ENCODE data around the gene CYP4F11.
"Not testable (repeated sequence)": the region's sequence is repeated elsewhere in the genome, so short reads cannot be mapped to it uniquely, and the experiment has no call there.

CYP4F11 gene

DNA sequence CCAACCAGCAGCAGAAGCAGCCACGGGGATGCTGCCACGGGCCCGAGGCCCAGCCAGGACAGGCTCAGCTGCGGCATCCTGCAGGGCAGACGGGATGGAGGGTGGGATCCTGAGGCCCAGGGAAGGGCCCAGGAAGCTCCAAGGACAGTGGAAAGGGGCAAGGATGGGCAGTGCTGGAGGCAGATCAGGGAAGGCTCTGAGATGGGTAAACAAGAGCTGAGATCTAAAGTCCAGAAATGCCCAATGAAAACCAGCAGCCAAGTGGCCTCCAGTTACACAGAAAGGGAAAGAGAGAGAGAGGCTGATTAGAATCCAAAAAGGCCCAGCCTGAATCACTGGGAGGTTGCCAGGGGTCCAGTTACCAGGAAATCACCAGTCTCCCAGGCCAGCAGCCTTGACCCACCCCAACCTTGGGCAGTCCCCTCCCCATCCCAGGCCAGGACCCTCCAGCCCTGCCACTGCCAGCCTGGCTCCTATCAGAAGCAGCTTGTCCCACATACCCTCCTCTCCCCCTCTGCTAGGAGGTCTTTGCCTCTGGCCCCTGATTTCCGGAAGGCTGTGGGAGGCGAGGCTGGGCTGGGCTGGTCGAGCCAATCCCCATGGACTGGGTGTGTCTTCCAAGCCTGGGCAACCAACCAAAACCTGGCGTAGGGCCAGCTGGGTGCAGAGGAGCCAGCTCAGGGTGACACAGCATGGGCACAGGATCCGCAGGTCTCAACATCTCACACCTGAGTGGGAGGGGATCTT lies at the start of gene CYP4F11:
TSS of gene CYP4F11 (minus strand) at position 198 of the 747 bp plus-strand sequence. CDS start at position 77, 121 bp downstream.
- DNase-seq (ENCODE audit: low read depth in 2 of 2), result no peak

- DNase-seq (ENCODE audit: low read depth in 2 of 2), result no peak
Measured at GRCh38 chr19:15979293-15979692, 45.0 kb upstream of the CYP4F11 start.

DNA sequence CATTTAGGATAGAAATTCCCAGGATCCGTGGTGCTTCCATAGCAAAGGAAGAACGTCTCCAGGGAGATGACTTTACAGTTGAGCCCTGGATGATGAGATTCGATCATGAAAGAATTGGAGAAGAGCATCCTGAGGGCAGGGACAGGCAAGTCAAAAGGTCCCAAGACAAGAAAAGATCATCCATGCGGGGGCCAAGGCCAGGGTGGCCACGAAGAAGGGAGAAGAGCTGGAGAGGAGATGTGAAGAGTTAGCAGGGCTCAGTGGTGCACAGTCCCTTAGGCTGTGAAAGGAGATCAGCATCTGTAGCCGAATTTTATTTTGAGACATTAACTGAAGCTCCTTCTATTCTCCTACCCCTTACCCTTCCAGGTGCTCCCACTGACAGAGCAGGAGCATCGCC lies 43.4 kb upstream of the CYP4F11 start:
- DNase-seq (ENCODE audit: low read depth in 2 of 2), result no peak

DNA sequence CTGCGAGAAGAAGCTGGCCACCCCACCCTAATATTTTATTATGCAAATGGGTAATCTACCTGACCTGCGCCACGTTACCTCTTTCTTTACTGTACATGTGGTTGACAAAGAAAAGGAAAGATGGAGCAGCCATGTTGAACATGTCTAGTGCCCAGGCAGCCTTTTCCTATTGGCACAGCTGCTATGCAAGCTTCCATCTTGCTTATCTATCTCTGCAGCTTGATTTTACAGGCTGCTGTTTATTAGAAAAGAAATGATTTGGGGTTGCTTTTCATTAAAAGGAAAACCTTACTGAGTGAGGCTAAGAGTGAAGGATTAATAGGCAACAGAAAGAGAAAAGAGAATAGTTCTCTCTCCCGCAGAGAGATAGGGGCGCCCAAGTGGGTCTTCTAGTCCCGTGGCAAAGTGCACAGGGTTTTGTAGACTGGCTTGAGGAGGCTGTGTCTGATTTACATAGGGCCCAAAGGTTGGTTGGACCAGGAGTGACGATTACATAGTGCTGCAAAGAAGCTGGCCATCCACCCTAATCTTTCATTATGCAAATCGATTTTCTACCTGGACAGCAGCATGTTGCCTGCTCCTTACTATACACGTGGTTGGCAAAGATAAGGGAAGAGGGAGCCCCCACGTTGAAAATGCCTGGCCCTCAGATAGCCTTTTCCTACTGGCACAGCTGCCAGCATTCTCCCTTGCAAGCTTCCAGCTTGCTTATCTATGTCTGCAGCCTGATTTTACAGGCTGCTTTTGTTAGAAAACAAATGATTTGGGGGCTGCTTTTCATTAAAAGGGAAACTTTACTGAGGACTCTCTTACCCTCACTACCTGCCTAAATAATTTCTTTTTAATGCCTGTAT lies 42.7 kb upstream of the CYP4F11 start:
- DNase-seq (ENCODE audit: low read depth in 2 of 2), result no peak

GRCh38 chr19:15974856-15975255 lies 40.5 kb upstream of the CYP4F11 start:
- DNase-seq (ENCODE audit: low read depth in 2 of 2), result no peak

DNA sequence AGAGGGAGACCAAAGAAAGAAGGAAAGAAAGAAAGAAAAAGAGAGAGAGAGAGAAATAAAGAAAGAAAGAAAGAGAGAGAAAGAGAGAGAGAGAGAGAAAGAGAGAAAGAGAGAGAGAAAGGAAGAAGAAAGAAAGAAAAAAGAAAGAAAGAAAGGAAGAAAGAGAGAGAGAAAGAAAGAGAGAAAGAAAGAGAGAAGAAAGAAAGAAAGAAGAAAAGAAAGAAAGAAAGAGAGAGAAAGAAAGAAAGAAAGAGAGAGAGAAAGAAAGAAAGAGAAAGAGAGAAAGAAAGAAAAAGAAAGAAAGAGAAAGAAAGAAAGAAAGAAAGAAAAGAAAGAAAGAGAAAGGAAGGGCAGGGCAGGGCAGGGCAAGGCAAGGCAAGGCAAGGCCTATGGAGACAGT lies 37.7 kb upstream of the CYP4F11 start:
- not testable (repeated sequence) for DNase-seq (ENCODE audit: low read depth in 2 of 2)

DNA sequence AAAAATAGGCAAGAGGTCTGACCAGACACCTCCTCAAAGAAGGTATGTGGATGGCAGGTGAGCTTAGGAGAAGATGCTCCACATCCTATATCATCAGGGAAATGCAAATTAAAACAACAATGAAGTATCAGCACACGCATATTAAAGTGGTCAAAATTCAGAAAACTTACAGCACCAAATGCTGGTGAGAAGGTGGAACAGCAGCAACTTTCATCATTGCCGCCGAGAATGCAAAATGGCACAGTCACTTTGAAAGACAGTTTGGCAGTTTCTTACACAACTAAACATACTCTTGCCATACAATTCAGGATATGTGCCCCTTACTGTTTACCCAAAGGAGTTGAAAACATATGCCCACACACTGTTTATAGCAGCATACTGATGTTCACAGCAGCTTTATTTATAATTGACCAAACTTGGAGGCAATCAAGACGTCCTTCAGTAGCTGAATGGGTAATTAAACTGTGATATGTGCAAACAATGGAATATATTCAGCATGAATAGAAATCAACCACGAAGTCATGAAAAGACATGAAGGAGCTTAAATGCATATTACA lies 37.0 kb upstream of the CYP4F11 start:
- DNase-seq (ENCODE audit: low read depth in 2 of 2), result no peak

GRCh38 chr19:15964231-15964630 lies 29.9 kb upstream of the CYP4F11 start:
- DNase-seq (ENCODE audit: low read depth in 2 of 2), result no peak

- DNase-seq (ENCODE audit: low read depth in 2 of 2), result no peak
Measured at GRCh38 chr19:15962319-15962718, 28.0 kb upstream of the CYP4F11 start.

DNA sequence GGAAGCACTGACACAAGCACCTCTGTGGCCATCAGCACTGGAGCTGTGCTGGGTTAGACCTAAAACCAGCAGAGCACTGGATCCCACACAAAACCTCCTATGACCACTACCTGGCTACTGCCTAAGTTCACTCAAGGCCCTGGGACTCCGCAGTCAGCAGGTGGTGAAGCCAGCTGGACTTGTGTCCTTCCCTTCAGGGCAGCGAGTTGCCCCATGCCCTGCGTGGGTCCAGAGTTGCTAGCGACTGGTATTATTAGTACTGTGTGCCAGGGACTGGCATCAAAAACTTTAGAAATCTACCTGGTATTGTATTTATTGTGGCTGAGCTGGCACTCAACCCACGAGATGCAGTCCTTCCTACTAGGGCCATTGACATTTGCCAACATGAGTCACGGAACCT lies 20.5 kb upstream of the CYP4F11 start:
- DNase-seq (ENCODE audit: low read depth in 2 of 2), result no peak

GRCh38 chr19:15948223-15949058 lies 14.1 kb upstream of the CYP4F11 start, which contains the start of gene OR10H4:
TSS of gene OR10H4 (plus strand) at chr19:15949008. CDS start at chr19:15949008, 0 bp downstream.
- no peak for DNase-seq (ENCODE audit: low read depth in 2 of 2)

- DNase-seq (ENCODE audit: low read depth in 2 of 2), result no peak
Measured at GRCh38 chr19:15945301-15945700, 11.0 kb upstream of the CYP4F11 start.

- no peak for DNase-seq (ENCODE audit: low read depth in 2 of 2)
Measured at GRCh38 chr19:15944401-15944800, 10.1 kb upstream of the CYP4F11 start.

DNA sequence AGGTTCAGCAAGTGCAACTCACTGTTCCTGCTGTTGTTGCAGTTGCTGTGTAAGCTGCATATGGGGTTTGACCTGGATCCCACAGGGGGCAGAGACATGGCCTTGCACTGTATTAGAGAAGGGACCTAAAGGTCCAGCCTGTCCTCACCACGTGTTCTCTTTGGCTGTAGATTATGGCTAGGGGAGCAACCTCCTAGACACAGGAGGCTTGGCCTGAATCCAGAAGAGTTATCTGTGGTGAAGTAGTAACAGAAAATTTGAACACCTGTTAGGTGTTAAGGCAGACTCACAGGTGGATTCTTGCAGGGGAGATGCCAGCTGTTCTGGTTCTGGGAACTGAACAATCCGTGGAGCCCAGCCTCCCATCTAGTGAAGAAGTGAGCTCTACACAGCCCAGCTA lies 3.4 kb upstream of the CYP4F11 start:
- DNase-seq (ENCODE audit: low read depth in 2 of 2), result no peak

DNA sequence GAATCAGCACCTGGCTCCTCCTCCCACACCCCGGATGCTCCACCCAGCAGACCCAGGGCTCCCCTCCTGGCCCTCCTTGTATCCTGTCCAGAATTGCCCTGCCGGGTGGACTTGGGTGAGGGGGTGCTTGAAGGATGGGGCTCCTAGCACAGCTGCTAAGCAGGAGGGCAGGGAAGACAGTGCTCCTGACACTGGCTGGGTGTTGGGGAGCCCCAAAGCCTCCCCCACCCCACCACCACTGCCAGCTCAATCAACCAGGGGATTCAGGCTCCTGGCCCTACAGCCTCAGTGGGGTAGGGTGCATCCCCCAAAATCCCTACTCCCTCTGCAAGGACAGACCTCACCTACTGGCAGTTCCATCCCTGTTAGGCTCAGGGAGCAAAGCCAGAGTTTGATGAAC lies 2.6 kb upstream of the CYP4F11 start:
- DNase-seq (ENCODE audit: low read depth in 2 of 2), result no peak

DNA sequence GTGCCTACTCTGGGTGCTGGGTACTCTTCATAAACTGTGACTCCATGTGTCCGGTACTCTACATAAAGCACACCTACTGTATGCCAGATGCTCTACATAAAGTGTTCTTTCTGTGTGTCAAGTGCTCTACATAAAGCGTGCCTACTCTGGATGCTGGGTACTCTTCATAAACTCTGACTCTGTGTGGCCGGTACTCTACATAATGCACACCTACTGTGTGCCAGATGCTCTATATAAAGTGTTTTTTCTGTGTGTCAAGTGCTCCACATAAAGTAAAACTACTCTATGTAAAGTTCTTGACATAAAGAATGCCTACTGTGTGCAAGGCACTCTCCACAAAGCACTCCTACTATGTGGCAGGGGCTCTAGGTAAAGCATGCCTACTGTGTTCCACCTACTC lies 1.8 kb upstream of the CYP4F11 start:
- DNase-seq (ENCODE audit: low read depth in 2 of 2), result no peak

GRCh38 chr19:15935167-15935702 lies 906 bp upstream of the CYP4F11 start:
- DNase-seq (ENCODE audit: low read depth in 2 of 2), result no peak

- DNase-seq (ENCODE audit: low read depth in 2 of 2), result not testable (repeated sequence)
Measured at GRCh38 chr19:15933761-15934331, 483 bp downstream of the CYP4F11 start.

GRCh38 chr19:15928321-15928720 lies 6.0 kb downstream of the CYP4F11 start:
- no peak for DNase-seq (ENCODE audit: low read depth in 2 of 2)

DNA sequence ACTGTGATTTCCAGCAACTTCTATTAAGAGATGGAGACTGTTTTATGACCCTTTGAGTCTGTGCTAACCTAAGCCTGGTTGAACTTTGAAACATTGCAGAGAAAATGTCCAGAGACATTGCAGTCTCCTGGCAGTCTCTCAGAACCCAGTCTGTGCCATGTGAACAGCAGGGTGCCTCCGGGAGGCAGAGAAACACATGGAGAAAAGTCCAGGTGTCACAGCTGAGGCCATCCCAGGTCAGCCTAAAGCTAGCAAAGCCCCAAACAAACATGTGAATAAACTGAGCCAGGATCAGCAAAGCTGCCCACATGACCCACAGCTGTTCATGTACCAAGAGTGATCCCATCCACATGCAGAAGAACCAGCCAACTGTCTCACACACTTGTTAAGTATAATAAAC lies 7.8 kb downstream of the CYP4F11 start:
- DNase-seq (ENCODE audit: low read depth in 2 of 2), result no peak

DNA sequence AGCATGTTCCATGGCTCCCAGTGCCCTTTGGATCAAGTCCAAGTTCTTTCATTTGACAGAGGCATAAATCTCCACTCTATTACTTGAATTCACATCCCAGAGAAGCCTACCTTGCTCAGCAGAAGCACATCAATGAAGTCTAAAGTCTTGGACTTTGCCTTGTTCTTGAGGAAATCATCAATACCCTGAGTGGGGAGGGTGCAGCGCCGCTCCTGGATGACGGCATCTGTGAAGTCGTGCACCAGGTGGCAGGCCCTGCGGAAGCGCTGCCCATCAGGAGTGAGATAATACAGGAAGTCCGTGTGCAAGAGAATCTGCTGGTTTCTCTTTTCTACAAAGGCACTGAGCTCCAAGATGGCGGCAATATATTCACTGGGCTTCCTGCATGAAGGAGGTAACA lies 10.6 kb downstream of the CYP4F11 start:
- no peak for DNase-seq (ENCODE audit: low read depth in 2 of 2)
